LNCaP clone FGC (cell line): ENCODE results near the gene TAF1B.

Experiments
- DNase-seq: peaks from one replicate; pipeline ENCODE4 v3.0.0-alpha.2; 2011; ENCODE audit warnings: low read depth
- H3K4me3 ChIP-seq: 2 replicates; pipeline ENCODE4 v1.5.1; 2011; ENCODE audit warnings: mild to moderate bottlenecking, low read depth, low read length, control low read depth
- TF ChIP-seq, protein P1 (sequence below): IDR thresholded peaks from 2 replicates; pipeline ENCODE4 v1.5.1; 2012; ENCODE audit warnings: mild to moderate bottlenecking; ENCODE audit not compliant: control insufficient read depth, insufficient read depth; ENCODE audit errors: extremely low read depth

The TAF1B gene

DNA sequence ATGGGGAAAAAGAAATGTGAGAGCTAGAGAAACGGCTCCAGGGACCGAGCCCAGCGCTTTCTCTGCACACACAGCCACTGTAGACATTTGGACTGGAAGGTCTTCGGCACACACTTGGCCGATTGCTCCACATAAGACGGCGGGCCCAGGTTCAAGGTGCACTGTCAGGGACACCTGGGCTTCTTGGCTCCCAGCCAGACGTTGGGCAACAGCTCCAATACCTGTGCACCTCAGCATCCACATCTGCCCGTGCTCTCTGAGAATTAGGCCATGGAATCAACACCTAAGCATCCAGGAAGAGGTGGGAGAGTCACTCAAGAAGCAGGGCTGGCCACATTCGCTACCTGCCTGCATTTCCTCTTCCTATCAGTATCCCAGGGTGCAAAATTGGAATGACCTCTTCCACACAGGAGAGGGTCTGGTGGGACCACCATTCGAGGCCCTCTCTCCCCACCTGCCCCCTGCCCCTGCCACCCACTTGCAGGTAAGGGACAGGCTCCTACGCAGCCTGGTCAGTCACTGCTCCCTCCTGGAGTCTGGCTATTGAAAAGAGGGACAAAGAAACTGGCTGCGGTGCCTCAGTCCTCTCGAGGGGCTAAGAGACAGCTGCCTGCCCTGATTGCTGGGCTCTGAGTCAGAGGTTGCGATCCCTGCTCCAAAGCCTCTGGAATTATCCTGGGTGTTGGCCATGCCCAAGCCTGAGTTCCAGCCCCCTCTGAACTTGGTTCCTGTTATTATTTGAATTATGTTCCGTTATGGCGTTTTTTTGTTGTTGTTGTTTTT lies 40.1 kb upstream of the TAF1B start:
- TF ChIP-seq, protein P1, sequence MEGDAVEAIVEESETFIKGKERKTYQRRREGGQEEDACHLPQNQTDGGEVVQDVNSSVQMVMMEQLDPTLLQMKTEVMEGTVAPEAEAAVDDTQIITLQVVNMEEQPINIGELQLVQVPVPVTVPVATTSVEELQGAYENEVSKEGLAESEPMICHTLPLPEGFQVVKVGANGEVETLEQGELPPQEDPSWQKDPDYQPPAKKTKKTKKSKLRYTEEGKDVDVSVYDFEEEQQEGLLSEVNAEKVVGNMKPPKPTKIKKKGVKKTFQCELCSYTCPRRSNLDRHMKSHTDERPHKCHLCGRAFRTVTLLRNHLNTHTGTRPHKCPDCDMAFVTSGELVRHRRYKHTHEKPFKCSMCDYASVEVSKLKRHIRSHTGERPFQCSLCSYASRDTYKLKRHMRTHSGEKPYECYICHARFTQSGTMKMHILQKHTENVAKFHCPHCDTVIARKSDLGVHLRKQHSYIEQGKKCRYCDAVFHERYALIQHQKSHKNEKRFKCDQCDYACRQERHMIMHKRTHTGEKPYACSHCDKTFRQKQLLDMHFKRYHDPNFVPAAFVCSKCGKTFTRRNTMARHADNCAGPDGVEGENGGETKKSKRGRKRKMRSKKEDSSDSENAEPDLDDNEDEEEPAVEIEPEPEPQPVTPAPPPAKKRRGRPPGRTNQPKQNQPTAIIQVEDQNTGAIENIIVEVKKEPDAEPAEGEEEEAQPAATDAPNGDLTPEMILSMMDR = no peak
- DNase-seq = no peak

DNA sequence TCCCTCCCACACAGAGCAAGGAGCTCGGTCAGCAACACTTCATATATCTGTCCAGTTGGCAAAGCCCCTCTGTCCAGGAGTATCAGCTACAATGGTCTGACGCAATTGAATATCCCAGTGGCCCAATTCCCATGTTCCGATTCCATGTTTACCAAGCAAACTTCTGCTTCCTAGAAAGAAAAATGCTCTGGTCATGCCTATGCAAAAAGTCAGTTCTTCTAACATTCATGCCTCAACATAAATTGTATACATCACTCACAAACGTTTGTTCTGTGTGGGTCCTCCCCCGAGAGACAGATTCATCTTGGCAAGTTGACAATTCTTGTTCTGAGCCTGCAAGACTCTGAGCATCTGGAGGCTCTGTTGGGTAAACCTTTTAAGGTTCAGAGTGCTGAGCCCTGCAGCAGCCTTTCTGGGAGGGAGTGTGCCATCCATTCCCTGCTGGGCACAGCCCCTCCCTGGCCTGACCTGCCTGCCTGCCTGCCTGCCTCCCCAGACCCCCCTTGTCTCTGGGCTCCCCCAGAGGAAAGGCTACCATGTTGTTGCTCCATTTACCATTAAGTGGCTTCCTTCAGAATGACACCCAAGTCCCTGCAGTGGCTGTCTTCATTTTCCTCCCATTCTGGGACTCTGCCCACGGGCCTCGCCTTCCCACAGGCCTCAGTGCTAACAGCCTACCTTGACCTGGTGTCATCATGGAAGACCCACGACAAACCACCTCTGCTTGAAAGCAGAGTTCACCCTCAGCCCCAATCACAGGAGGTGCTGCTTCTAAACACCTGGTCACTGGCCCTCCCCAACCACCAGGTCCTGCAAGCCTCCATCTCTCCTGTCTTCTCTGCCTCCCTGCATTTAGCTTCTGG lies 37.6 kb upstream of the TAF1B start:
- no peak overlapping the region for H3K4me3 ChIP-seq
- TF ChIP-seq, protein P1 = no peak
- DNase-seq = peak; percentile 58

More for the DNA sequence above, 40.1 kb upstream of the TAF1B start:
- no peak overlapping the region for H3K4me3 ChIP-seq

DNA sequence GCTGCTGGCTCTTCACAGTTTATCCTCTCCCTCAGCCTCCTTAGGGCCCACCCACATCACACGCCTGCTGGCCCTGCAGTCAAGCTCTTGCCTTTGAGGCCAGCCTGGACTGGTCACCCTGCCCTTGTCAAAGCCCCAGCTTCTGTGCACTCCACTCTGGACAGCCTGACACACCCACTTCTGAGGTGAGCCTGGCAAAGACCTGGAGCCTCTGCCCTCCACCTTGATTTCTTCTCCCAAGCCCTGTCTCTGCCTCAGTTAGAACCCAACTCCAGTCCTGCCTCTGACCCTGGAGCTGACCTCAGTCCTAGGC lies 37.0 kb upstream of the TAF1B start:
- H3K4me3 ChIP-seq = no peak overlapping the region
- no peak for DNase-seq
- TF ChIP-seq, protein P1 = no peak

DNA sequence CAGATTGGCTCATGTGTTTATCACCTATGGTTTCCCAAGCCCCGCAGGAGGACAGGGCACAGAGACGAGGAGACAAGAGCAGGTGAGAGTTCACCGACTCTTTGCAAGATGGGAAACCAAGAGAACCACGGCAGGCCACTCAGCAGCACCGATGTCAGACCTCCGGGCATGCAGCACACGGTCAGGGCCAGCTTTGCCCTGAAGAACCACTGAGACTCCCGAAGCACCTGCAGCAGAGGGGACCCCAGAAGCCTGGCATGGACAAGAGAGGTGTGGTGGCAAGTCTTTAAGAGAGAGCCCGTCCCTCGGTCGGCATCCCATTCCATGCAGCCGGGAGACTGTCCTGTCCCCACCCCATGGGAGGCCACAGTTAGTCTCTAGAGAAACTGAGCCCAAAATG lies 36.6 kb upstream of the TAF1B start:
- DNase-seq = no peak
- no peak overlapping the region for H3K4me3 ChIP-seq
- TF ChIP-seq, protein P1 = no peak

DNA sequence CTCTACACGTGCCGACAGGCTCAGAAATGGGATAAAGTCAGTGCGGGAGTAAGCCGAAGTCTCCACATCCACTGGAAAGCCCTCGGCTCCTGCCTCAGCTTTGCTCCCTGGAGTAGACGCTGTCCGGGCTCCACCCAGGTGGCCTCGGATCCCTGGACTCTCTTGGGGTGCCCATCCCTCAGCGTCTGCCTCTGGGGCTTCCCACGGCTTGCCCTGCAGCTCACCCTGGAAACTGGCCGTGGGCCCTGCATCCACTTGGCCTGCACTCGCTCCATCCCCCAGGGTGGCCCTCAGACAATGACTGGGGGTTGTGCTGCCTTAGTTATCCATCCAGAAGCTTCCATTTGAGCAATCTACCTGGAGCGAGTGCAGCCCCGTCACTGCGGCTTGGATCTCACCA lies 36.2 kb upstream of the TAF1B start:
- no peak overlapping the region for H3K4me3 ChIP-seq
- TF ChIP-seq, protein P1 = no peak
- no peak for DNase-seq

DNA sequence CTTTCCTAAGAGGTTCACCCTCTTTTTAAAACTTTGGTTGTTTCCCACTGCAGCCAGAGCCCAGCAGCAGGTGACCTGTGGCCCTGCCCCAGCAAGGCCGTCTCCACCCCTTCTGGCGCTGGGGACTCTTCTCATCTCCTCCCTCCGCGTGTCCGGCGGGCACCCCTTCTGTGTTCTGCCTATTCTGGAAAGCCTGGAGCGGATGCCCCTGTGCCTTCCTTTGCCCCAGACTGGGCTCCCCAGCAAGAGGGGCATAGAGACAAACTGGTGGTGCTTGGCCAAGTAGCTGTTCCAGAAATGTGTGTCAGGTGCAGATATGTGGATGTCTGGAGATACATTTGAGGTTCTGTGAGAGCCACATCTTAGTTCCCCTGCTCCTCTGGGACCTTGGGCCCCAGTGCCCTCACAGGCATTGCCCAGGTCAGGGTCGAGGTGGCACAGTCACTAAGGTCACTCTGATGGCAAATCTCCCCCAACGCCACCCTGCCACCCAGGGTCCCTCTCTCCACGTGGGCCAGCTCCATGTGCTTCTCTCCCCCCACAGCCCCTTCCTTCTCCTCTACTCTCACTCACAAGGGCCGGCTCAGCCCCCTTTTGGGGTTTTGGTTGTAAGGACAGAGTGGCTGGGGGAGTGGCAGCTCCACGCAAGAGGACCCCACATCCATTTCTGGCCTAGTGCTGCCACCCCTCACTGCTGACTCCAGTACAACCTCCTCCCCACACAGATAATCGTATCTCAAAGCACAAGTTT lies 35.5 kb upstream of the TAF1B start:
- TF ChIP-seq, protein P1 = no peak
- DNase-seq = no peak
- no peak overlapping the region for H3K4me3 ChIP-seq
